ENCODE data around the gene KCNT1. TPM values are rescaled to one million over a fixed set of nuclear protein-coding genes. Genes with fewer than 3 reads are reported as not detected.

The KCNT1 gene
- 0.64 and 0.68 TPM in 2 replicates for total RNA-seq (2021)
- long read RNA-seq = 0 reads

- no peak within 1 kb of the TSS for H2BK120ac ChIP-seq (ENCODE audit: low read depth, low read length, poor library complexity, severe bottlenecking)
- H2AK5ac ChIP-seq (ENCODE audit: insufficient read length, low read length) = no peak within 1 kb of the TSS
- no peak within 1 kb of the TSS for H2BK12ac ChIP-seq (ENCODE audit: insufficient read length, low read depth, low read length)
- Mint-ChIP-seq H3K4me3 (peak within 1 kb of the TSS; percentile 19 to 38; a peak in 2 of 5 replicates), H3K4me1 (peaks cover 2 to 4% of the 10 kb centered on the region in 2 experiments; a peak in 3 of 4 replicates), H3K36me3 (ENCODE audit: insufficient read depth in 1 of 3, low read depth in 3 of 3) (no peaks in the 10 kb centered on the region), H3K27me3 (ENCODE audit: low read depth) (peaks cover 17% of the 10 kb centered on the region), H3K9me3 (no peaks in the 10 kb centered on the region), H3K27ac (no peak within 1 kb of the TSS)
- H3K9me3 ChIP-seq (ENCODE audit: control insufficient read depth, low read depth, low read length) = no peaks in the 10 kb centered on the region
- H3K23me2 ChIP-seq (ENCODE audit: insufficient read length, low read depth, low read length, poor library complexity, severe bottlenecking) = no peaks in the 10 kb centered on the region
- H3K18ac ChIP-seq (ENCODE audit: insufficient read length, low read depth, low read length) = no peak within 1 kb of the TSS
- H3K27ac ChIP-seq (ENCODE audit: insufficient read length, low read depth, low read length) = no peak within 1 kb of the TSS
- TF ChIP-seq CTCF (conservative IDR thresholded peaks at IDR 0.05) = peak; percentile 99
- DNase-seq = peak; percentile 76
- no peak within 1 kb of the TSS for H2BK20ac ChIP-seq (ENCODE audit: low read depth, low read length, poor library complexity, severe bottlenecking)
- no peak within 1 kb of the TSS for H4K5ac ChIP-seq (ENCODE audit: insufficient read length, low read depth, low read length)
- H4K91ac ChIP-seq (ENCODE audit: insufficient read length, low read depth, low read length) = no peak within 1 kb of the TSS
- no peak within 1 kb of the TSS for H3K9ac ChIP-seq (ENCODE audit: extremely low read depth, insufficient read length, low read length)
- H3K4ac ChIP-seq (ENCODE audit: low read depth, low read length) = no peak within 1 kb of the TSS
- H2BK5ac ChIP-seq (ENCODE audit: insufficient read length, low read length) = no peak within 1 kb of the TSS
- H3K27me3 ChIP-seq (ENCODE audit: insufficient read depth, low read length) = no peaks in the 10 kb centered on the region; the same call in 1 of the 2 replicates
- H2AFZ ChIP-seq (ENCODE audit: low read length) = no peak within 1 kb of the TSS
- H3K79me2 ChIP-seq (ENCODE audit: insufficient read depth, low read length) = no peaks in the 10 kb centered on the region
- no peak within 1 kb of the TSS for H3K14ac ChIP-seq (ENCODE audit: insufficient read depth, low read length)
- no peak within 1 kb of the TSS for H3T11ph ChIP-seq (ENCODE audit: low read length)
- H4K8ac ChIP-seq (replicated peaks; ENCODE audit: insufficient read length, low read depth, low read length) = no peak within 1 kb of the TSS
- H3K79me1 ChIP-seq (ENCODE audit: insufficient read depth, low read depth, low read length, poor library complexity, severe bottlenecking) = no peaks in the 10 kb centered on the region
- no peak within 1 kb of the TSS for H3K23ac ChIP-seq (ENCODE audit: insufficient read length, low read depth, low read length)
- H3K56ac ChIP-seq (ENCODE audit: insufficient read length, low read depth, low read length) = no peak within 1 kb of the TSS
- no CpG with 5 or more reads among the region's 66 CpGs for WGBS (ENCODE audit: extremely low coverage, insufficient read length, low lambda C conversion rate)
- no peak within 1 kb of the TSS for H2BK15ac ChIP-seq (ENCODE audit: low read depth, low read length)
- no peaks in the 10 kb centered on the region for H4K20me1 ChIP-seq (ENCODE audit: control insufficient read depth, insufficient read depth, insufficient read length)
- no peaks in the 10 kb centered on the region for H3K4me1 ChIP-seq (ENCODE audit: insufficient read depth, low read length)
- H3K4me2 ChIP-seq (ENCODE audit: insufficient read depth, insufficient read length, low read length) = peak within 1 kb of the TSS; percentile 42
These were observed at the start of gene KCNT1 for GRCh38 chr9:135701959-135702721. TSS of gene KCNT1 (plus strand) at chr9:135702185. CDS start at chr9:135702259, 74 bp downstream.
